Astrocyte (in vitro differentiated cells and primary cell): ENCODE results near the gene TULP4. TPM values are rescaled to one million over a fixed set of nuclear protein-coding genes. Genes with fewer than 3 reads are reported as not detected.

Experiments
- DNase-seq: peaks from one replicate; pipeline ENCODE4 v3.0.0-alpha.2; 2010; ENCODE audit warnings: low read depth
- FAIRE-seq: peaks from 2 replicates; lab custom pipeline; 2011; peaks lifted over from hg19 to GRCh38; lab: Jason Lieb, UNC
- H2AFZ ChIP-seq: 2 replicates; pipeline ENCODE4 v1.6.0; 2012; ENCODE audit warnings: low read depth, low read length, inconsistent platforms
- H3K27ac ChIP-seq: 2 replicates; pipeline ENCODE4 v1.5.1; 2011; ENCODE audit warnings: low read depth, low read length, inconsistent platforms
- H3K27me3 ChIP-seq: 2 replicates; pipeline ENCODE4 v1.6.0; 2011; ENCODE audit warnings: low read length, inconsistent platforms; ENCODE audit not compliant: insufficient read depth
- H3K36me3 ChIP-seq: 2 replicates; pipeline ENCODE4 v1.5.1; 2011; ENCODE audit warnings: low read length, inconsistent platforms; ENCODE audit not compliant: insufficient read depth
- H3K4me1 ChIP-seq: 2 replicates; pipeline ENCODE4 v1.5.1; 2011; ENCODE audit warnings: low read length, inconsistent platforms; ENCODE audit not compliant: insufficient read depth
- H3K4me2 ChIP-seq: 2 replicates; pipeline ENCODE4 v1.6.0; 2012; ENCODE audit warnings: low read length, inconsistent platforms
- H3K4me3 ChIP-seq: 2 replicates; pipeline ENCODE4 v1.5.1; 2011; ENCODE audit warnings: low read depth, mild to moderate bottlenecking, low read length, inconsistent platforms; ENCODE audit not compliant: insufficient read depth
- H3K79me2 ChIP-seq: 2 replicates; pipeline ENCODE4 v1.6.0; 2012; ENCODE audit warnings: mild to moderate bottlenecking, low read length, inconsistent platforms; ENCODE audit not compliant: insufficient read depth
- H3K9ac ChIP-seq: 2 replicates; pipeline ENCODE4 v1.6.0; 2012; ENCODE audit warnings: mild to moderate bottlenecking, low read length, inconsistent platforms
- H3K9me3 ChIP-seq: 2 replicates; pipeline ENCODE4 v1.5.1; 2012; ENCODE audit warnings: low read depth, mild to moderate bottlenecking, low read length, inconsistent platforms; ENCODE audit not compliant: insufficient read depth
- H4K20me1 ChIP-seq: 2 replicates; pipeline ENCODE4 v1.6.0; 2012; ENCODE audit warnings: low read length, inconsistent platforms; ENCODE audit not compliant: insufficient read depth
- H3K27ac Mint-ChIP-seq: one replicate; pipeline ENCODE4 v1.8.0; 2021; ENCODE audit warnings: mild to moderate bottlenecking, mixed read lengths; ENCODE audit not compliant: unreplicated experiment
- H3K27me3 Mint-ChIP-seq: one replicate; pipeline ENCODE4 v1.8.0; 2021; ENCODE audit warnings: low read depth, mixed read lengths; ENCODE audit not compliant: unreplicated experiment
- H3K36me3 Mint-ChIP-seq: one replicate; pipeline ENCODE4 v1.8.0; 2021; ENCODE audit warnings: low read depth, mixed read lengths; ENCODE audit not compliant: unreplicated experiment
- H3K4me1 Mint-ChIP-seq: one replicate; pipeline ENCODE4 v1.8.0; 2021; ENCODE audit warnings: low read depth, mixed read lengths; ENCODE audit not compliant: unreplicated experiment
- H3K4me3 Mint-ChIP-seq: one replicate; pipeline ENCODE4 v1.8.0; 2021; ENCODE audit warnings: mild to moderate bottlenecking, moderate library complexity, mixed read lengths; ENCODE audit not compliant: unreplicated experiment
- H3K9me3 Mint-ChIP-seq: one replicate; pipeline ENCODE4 v1.8.0; 2021; ENCODE audit warnings: mild to moderate bottlenecking, mixed read lengths; ENCODE audit not compliant: unreplicated experiment
- CTCF ChIP-seq: IDR thresholded peaks from 2 replicates; pipeline ENCODE4 v1.5.1; 2011; ENCODE audit warnings: low read depth, mild to moderate bottlenecking, inconsistent platforms, low read length, moderate library complexity; ENCODE audit not compliant: insufficient read depth
- EZH2 ChIP-seq: IDR thresholded peaks from 2 replicates; pipeline ENCODE4 v1.6.1; 2012; ENCODE audit warnings: mild to moderate bottlenecking, low read length, inconsistent platforms; ENCODE audit not compliant: insufficient read depth
- total RNA-seq: library from RNA; stranded (reverse); gene quantifications from 2 replicates; pipeline ENCODE4 v1.2.1, GENCODE V29; 2021

The TULP4 gene
- total RNA-seq, 1 donor from 2014 or later, result 91.2 TPM

- Histone ChIP-seq H3K36me3 (peaks cover 6% of the 10 kb centered on the region), H3K27me3 (no peaks in the 10 kb centered on the region), H3K79me2 (no peaks in the 10 kb centered on the region), H3K4me3 (no peak overlapping the region), H3K4me2 (no peak overlapping the region), H3K9me3 (no peaks in the 10 kb centered on the region), H2AFZ (no peak overlapping the region), H3K27ac (no peak overlapping the region), H3K4me1 (peaks cover 6% of the 10 kb centered on the region), H4K20me1 (no peaks in the 10 kb centered on the region), H3K9ac (no peak overlapping the region)
- Mint-ChIP-seq H3K9me3 (no peaks in the 10 kb centered on the region), H3K4me3 (no peak overlapping the region), H3K27me3 (no peaks in the 10 kb centered on the region), H3K36me3 (peaks cover 40% of the 10 kb centered on the region), H3K4me1 (no peaks in the 10 kb centered on the region), H3K27ac (no peak overlapping the region)
- no peak for FAIRE-seq
- TF ChIP-seq EZH2 (no peak), CTCF (no peak)
- no peak for DNase-seq
Measured at GRCh38 chr6:158464483-158464882, 152.2 kb downstream of the TULP4 start.

GRCh38 chr6:158465257-158465656 lies 153.0 kb downstream of the TULP4 start:
- no peaks in the 10 kb centered on the region for H3K9me3 Mint-ChIP-seq
- peaks cover 41% of the 10 kb centered on the region for H3K36me3 Mint-ChIP-seq
- FAIRE-seq (no peak), DNase-seq (no peak)
- Histone ChIP-seq H2AFZ (no peak overlapping the region), H3K27me3 (no peaks in the 10 kb centered on the region), H3K4me1 (peaks cover 4% of the 10 kb centered on the region), H3K9ac (no peak overlapping the region), H3K36me3 (peaks cover 6% of the 10 kb centered on the region), H3K4me3 (no peak overlapping the region), H3K27ac (no peak overlapping the region), H4K20me1 (no peaks in the 10 kb centered on the region), H3K9me3 (no peaks in the 10 kb centered on the region), H3K4me2 (no peak overlapping the region), H3K79me2 (no peaks in the 10 kb centered on the region)
- H3K4me1 Mint-ChIP-seq, result no peaks in the 10 kb centered on the region
- no peak overlapping the region for H3K27ac Mint-ChIP-seq
- no peaks in the 10 kb centered on the region for H3K27me3 Mint-ChIP-seq
- no peak overlapping the region for H3K4me3 Mint-ChIP-seq
- TF ChIP-seq CTCF (no peak), EZH2 (no peak)

GRCh38 chr6:158465747-158466146 lies 153.5 kb downstream of the TULP4 start:
- Histone ChIP-seq H3K4me3 (no peak overlapping the region), H3K9me3 (no peaks in the 10 kb centered on the region), H2AFZ (no peak overlapping the region), H3K27me3 (no peaks in the 10 kb centered on the region), H3K9ac (no peak overlapping the region), H3K36me3 (peaks cover 6% of the 10 kb centered on the region), H3K4me1 (no peaks in the 10 kb centered on the region), H3K4me2 (no peak overlapping the region), H3K79me2 (no peaks in the 10 kb centered on the region), H3K27ac (no peak overlapping the region), H4K20me1 (no peaks in the 10 kb centered on the region)
- H3K27me3 Mint-ChIP-seq, result no peaks in the 10 kb centered on the region
- no peak overlapping the region for H3K4me3 Mint-ChIP-seq
- H3K4me1 Mint-ChIP-seq, result no peaks in the 10 kb centered on the region
- H3K36me3 Mint-ChIP-seq, result peaks cover 42% of the 10 kb centered on the region
- H3K27ac Mint-ChIP-seq, result no peak overlapping the region
- FAIRE-seq, result no peak
- DNase-seq, result no peak
- TF ChIP-seq CTCF, result no peak
- TF ChIP-seq EZH2, result no peak
- H3K9me3 Mint-ChIP-seq, result no peaks in the 10 kb centered on the region
